Spinal cord (tissue), 10 donors: ENCODE data around the gene FRAS1. TPM values are rescaled to one million over a fixed set of nuclear protein-coding genes. Genes with fewer than 3 reads are reported as not detected.
"Not testable (repeated sequence)": the region's sequence is repeated elsewhere in the genome, so short reads cannot be mapped to it uniquely, and the experiment has no call there.

ENCODE experiments used
- DNase-seq, 6 donors: peaks; one replicate each; pipeline versions ENCODE4 v3.0.0 to v3.0.0-alpha.2; 2013 to 2015; ENCODE audit warnings: low spot score in 6 of 6, low read depth in 4 of 6
- H3K27ac ChIP-seq: one replicate; pipeline ENCODE4 v1.5.1; 2013; ENCODE audit warnings: low read depth, low read length, control low read depth
- H3K27me3 ChIP-seq: one replicate; pipeline ENCODE4 v1.6.1; 2013; ENCODE audit warnings: low read length; ENCODE audit not compliant: control insufficient read depth, insufficient read depth
- H3K36me3 ChIP-seq: one replicate; pipeline ENCODE4 v1.6.1; 2013; ENCODE audit warnings: low read length; ENCODE audit not compliant: control insufficient read depth, insufficient read depth
- H3K4me1 ChIP-seq: one replicate; pipeline ENCODE4 v1.6.1; 2013; ENCODE audit warnings: low read length; ENCODE audit not compliant: control insufficient read depth, insufficient read depth
- H3K4me3 ChIP-seq: one replicate; pipeline ENCODE4 v1.5.1; 2013; ENCODE audit warnings: low read depth, low read length, control low read depth
- H3K9me3 ChIP-seq: one replicate; pipeline ENCODE4 v1.6.1; 2013; ENCODE audit warnings: low read length; ENCODE audit not compliant: control insufficient read depth, insufficient read depth
- WGBS: methylation state at CpG from one replicate; pipeline ENCODE4 v1.1.5; 2013; ENCODE audit warnings: missing lambda C conversion rate; ENCODE audit not compliant: insufficient coverage; 5-methylcytosine and 5-hydroxymethylcytosine counted together
- polyA plus RNA-seq, 2 donors: library from polyadenylated mRNA; unstranded; fragments of 120-200 nt; gene quantifications; one replicate each; pipeline ENCODE4 v1.2.1, GENCODE V29; 2013; ENCODE audit not compliant: insufficient read length in 2 of 2
- total RNA-seq, 2 donors: library from RNA; depleted of rRNA in 1 of 2; stranded (reverse); fragments of 120-200 nt in 1 of 2; fragments of >200 nt in 1 of 2; gene quantifications; one replicate each; pipeline versions ENCODE4 v1.2.3 to v1.2.4, GENCODE V29; 2013 to 2014
- donor health status: healthy.

The FRAS1 gene
- total and polyA plus RNA-seq, 4 donors = 7.5 to 24.0 (median 16.5) TPM

DNA sequence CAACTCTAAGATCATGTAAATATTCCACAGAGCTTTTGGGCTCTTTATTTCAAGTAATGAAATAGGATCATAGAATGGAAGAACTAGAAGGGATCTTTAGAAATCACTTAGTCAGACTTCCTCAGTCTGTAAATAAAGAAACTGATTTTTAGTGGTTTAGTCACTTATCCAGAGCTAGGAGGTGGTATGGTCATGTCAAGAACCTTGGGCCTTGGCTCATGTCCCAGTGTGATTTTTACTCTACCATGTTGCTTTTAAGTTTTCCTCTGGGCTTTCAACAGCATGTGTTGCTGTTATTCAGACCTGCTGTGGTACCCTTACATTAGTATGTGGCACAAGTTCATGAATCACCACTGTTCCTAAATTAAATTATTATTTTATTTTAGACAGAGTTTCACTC, 184.9 kb downstream of the FRAS1 start:
- DNase-seq = no peak
- no peaks in the 10 kb centered on the region for H3K4me1 ChIP-seq
- no peaks in the 10 kb centered on the region for H3K9me3 ChIP-seq
- no peak overlapping the region for H3K4me3 ChIP-seq
- no peaks in the 10 kb centered on the region for H3K27me3 ChIP-seq
- H3K36me3 ChIP-seq = no peaks in the 10 kb centered on the region
- no peak overlapping the region for H3K27ac ChIP-seq

DNA sequence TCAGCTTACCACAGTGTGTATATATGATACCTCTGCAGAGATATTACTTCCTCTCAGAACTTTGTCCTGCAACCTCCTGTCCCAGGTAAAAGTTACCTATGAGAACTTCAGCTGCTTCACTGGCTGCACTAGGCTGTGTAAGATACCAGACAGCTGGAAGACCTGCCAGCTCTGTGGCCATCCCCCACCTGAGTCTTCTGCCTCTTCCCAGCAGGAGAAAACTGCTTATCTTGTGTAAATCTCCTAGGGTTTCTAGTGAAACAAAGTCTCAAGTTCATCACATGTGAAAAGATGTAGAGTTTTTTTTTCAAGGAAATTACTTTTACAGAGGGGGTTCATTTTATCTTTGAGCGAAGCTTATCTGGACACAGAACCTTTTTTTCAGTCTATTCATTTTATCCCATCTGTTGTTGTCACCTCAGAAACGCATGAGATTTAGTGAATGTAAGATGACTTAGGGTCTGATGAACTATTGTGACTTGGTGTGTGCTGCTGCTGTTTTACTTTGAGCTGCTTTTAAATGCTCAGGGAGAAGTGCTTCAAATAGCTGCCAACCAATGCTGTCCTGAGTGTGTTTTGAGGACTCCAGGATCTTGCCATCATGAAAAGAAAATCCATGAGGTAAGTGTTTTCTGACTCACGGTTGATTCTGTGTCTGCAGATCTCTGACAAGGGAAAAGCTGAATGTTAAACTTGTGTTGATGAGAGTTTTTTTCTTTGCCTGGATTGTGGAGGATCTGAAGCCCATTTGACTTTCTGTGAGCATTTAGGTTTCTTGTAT, 187.8 kb downstream of the FRAS1 start:
- Histone ChIP-seq H3K9me3 (no peaks in the 10 kb centered on the region), H3K27ac (no peak overlapping the region), H3K27me3 (no peaks in the 10 kb centered on the region), H3K4me1 (no peaks in the 10 kb centered on the region), H3K36me3 (no peaks in the 10 kb centered on the region), H3K4me3 (no peak overlapping the region)
- WGBS = 50% methylated on average over 1 of the region's 3 CpGs
- DNase-seq = no peak

GRCh38 chr4:78247536-78248285, 190.6 kb downstream of the FRAS1 start:
- H3K4me1 ChIP-seq = no peaks in the 10 kb centered on the region
- no peak overlapping the region for H3K4me3 ChIP-seq
- H3K9me3 ChIP-seq = peaks cover 2% of the 10 kb centered on the region
- H3K36me3 ChIP-seq = no peaks in the 10 kb centered on the region
- no peaks in the 10 kb centered on the region for H3K27me3 ChIP-seq
- no peak overlapping the region for H3K27ac ChIP-seq
- no peak for DNase-seq
- 89% methylated on average over 4 of the region's 8 CpGs for WGBS

DNA sequence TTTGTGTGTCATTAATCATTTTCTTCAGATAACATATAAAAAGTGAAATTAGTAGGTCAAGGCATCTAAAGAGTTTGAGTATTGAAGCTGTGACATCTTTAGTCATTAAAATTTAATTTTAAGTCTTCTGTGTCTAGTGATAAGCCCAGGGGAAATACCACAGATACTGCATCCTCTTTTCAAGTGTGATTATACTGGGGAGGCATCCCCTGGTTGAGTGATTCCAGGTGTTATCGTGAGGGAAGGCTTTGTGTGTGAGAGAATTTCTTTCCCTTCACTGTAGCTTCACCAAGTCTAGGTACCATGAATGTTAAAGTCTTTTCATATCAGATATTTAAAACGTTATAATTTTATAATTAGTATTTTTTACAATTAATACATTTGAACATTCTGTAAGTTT, 193.4 kb downstream of the FRAS1 start:
- H3K4me1 ChIP-seq = no peaks in the 10 kb centered on the region
- no peak overlapping the region for H3K4me3 ChIP-seq
- no peaks in the 10 kb centered on the region for H3K36me3 ChIP-seq
- DNase-seq = no peak
- H3K9me3 ChIP-seq = peaks cover 2% of the 10 kb centered on the region
- no peak overlapping the region for H3K27ac ChIP-seq
- H3K27me3 ChIP-seq = no peaks in the 10 kb centered on the region
- WGBS = no CpG with 5 or more reads among the region's 2 CpGs

GRCh38 chr4:78252773-78253172, 195.7 kb downstream of the FRAS1 start:
- DNase-seq, H3K4me3 ChIP-seq, H3K36me3 ChIP-seq, H3K27me3 ChIP-seq, H3K27ac ChIP-seq, H3K9me3 ChIP-seq, H3K4me1 ChIP-seq: not testable (repeated sequence)
- WGBS = 80% methylated on average over 8 of the region's 8 CpGs

DNA sequence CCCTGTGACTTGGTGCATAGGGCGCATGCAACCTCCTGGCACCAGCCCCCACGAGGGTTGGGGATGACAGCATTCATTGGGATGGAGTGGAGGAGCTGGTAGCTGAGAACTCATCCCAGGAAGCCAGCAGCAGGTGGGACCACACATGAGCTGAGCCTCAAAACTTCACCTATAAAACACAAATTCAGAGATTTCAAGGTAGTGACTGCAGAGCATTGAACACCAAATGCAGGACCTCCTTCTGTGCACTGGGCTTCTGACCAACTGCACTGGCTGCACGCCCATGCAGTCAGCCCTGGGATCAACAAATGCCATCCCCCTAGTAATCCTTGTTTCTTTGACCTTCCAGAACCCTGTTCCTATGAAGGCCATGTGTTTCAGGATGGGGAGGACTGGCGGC, 197.8 kb downstream of the FRAS1 start:
- peaks cover 2% of the 10 kb centered on the region for H3K9me3 ChIP-seq
- peak in 1 of 6 donors; percentile 13 for DNase-seq
- no peaks in the 10 kb centered on the region for H3K27me3 ChIP-seq
- H3K4me3 ChIP-seq = no peak overlapping the region
- H3K36me3 ChIP-seq = no peaks in the 10 kb centered on the region
- H3K27ac ChIP-seq = no peak overlapping the region
- 60% methylated on average over 1 of the region's 4 CpGs for WGBS
- no peaks in the 10 kb centered on the region for H3K4me1 ChIP-seq

GRCh38 chr4:78265006-78265405, 207.9 kb downstream of the FRAS1 start:
- Histone ChIP-seq H3K27me3 (no peaks in the 10 kb centered on the region), H3K36me3 (no peaks in the 10 kb centered on the region), H3K4me3 (no peak overlapping the region), H3K9me3 (peaks cover 2% of the 10 kb centered on the region), H3K4me1 (peaks cover 11% of the 10 kb centered on the region), H3K27ac (no peak overlapping the region)
- WGBS = 82% methylated on average over 4 of the region's 5 CpGs
- no peak for DNase-seq

GRCh38 chr4:78267790-78268189, 210.7 kb downstream of the FRAS1 start:
- Histone ChIP-seq H3K36me3 (no peaks in the 10 kb centered on the region), H3K27ac (peak overlapping the region; percentile 48), H3K4me1 (peaks cover 11% of the 10 kb centered on the region), H3K9me3 (peaks cover 2% of the 10 kb centered on the region), H3K4me3 (no peak overlapping the region), H3K27me3 (no peaks in the 10 kb centered on the region)
- WGBS = 63% methylated on average over 1 of the region's 7 CpGs
- peak in 1 of 6 donors; percentile 54 for DNase-seq

GRCh38 chr4:78268597-78268996, 211.5 kb downstream of the FRAS1 start:
- DNase-seq = peak in 1 of 6 donors; percentile 52
- H3K27me3 ChIP-seq = no peaks in the 10 kb centered on the region
- peaks cover 11% of the 10 kb centered on the region for H3K4me1 ChIP-seq
- H3K27ac ChIP-seq = no peak overlapping the region
- H3K9me3 ChIP-seq = peaks cover 2% of the 10 kb centered on the region
- H3K36me3 ChIP-seq = no peaks in the 10 kb centered on the region
- H3K4me3 ChIP-seq = no peak overlapping the region
- no CpG with 5 or more reads among the region's 2 CpGs for WGBS

- not testable (repeated sequence) for H3K9me3 ChIP-seq, H3K4me3 ChIP-seq, DNase-seq, H3K4me1 ChIP-seq, H3K27me3 ChIP-seq, H3K27ac ChIP-seq, H3K36me3 ChIP-seq
- WGBS = no CpG with 5 or more reads among the region's 4 CpGs
Measured at GRCh38 chr4:78275450-78275849, 218.3 kb downstream of the FRAS1 start.
